H1 (cell line): ENCODE data around the gene RNF32. TPM values are rescaled to one million over a fixed set of nuclear protein-coding genes. Genes with fewer than 3 reads are reported as not detected.

ENCODE experiments used
- CTCF ChIA-PET: fragments of 300-600 bp; sonication (Branson Sonifier 250); formaldehyde crosslinking; loops from one replicate; lab custom pipeline; 2021; ENCODE audit not compliant: partially characterized antibody; lab: Charles Lee
- POLR2A ChIA-PET: fragments of 300-600 bp; sonication (Branson Sonifier 250); formaldehyde crosslinking; loops from one replicate; lab custom pipeline; 2021; ENCODE audit warnings: inconsistent platforms; ENCODE audit not compliant: partially characterized antibody; lab: Charles Lee
- DNase-seq, 2 experiments: peaks; one replicate each; pipeline versions ENCODE4 v3.0.0 to v3.0.0-alpha.2; 2010 to 2022; ENCODE audit warnings: low spot score in 2 of 2, low read depth in 1 of 2, mixed read lengths in 1 of 2
- FAIRE-seq: peaks from 2 replicates; lab custom pipeline; 2011; peaks lifted over from hg19 to GRCh38; lab: Jason Lieb, UNC
- H2AFZ ChIP-seq: 2 replicates; pipeline ENCODE4 v1.8.1; 2012; ENCODE audit warnings: low read length, inconsistent platforms
- H2AK5ac ChIP-seq: 2 replicates; pipeline ENCODE4 v1.6.1; 2013; ENCODE audit warnings: low read depth, low read length
- H2BK120ac ChIP-seq: replicated peaks from 2 replicates; pipeline ENCODE3; 2013; ENCODE audit warnings: low read depth, low read length, inconsistent platforms
- H2BK12ac ChIP-seq: 2 replicates; pipeline ENCODE4 v1.6.1; 2013; ENCODE audit warnings: low read depth, low read length
- H2BK15ac ChIP-seq: 2 replicates; pipeline ENCODE4 v1.6.1; 2013; ENCODE audit warnings: low read length
- H2BK20ac ChIP-seq: 2 replicates; pipeline ENCODE4 v1.6.1; 2013; ENCODE audit warnings: low read length
- H2BK5ac ChIP-seq: 2 replicates; pipeline ENCODE4 v1.6.1; 2013; ENCODE audit warnings: low read depth, low read length
- H3K14ac ChIP-seq: 2 replicates; pipeline ENCODE4 v1.6.1; 2013; ENCODE audit warnings: inconsistent platforms; ENCODE audit not compliant: insufficient read length
- H3K18ac ChIP-seq: 2 replicates; pipeline ENCODE4 v1.6.1; 2013; ENCODE audit warnings: low read length; ENCODE audit errors: extremely low read depth
- H3K23ac ChIP-seq: 2 replicates; pipeline ENCODE4 v1.6.1; 2013; ENCODE audit warnings: inconsistent platforms; ENCODE audit not compliant: insufficient read length
- H3K23me2 ChIP-seq: 2 replicates; pipeline ENCODE4 v1.6.1; 2013; ENCODE audit warnings: low read depth, low read length
- H3K27ac ChIP-seq: 2 replicates; pipeline ENCODE4 v1.6.1; 2011; ENCODE audit warnings: low read depth, low read length, inconsistent platforms
- H3K27me3 ChIP-seq, 4 experiments: replicated peaks in 1 of 4; 1 replicate in 1 of 4; 2 replicates in 3 of 4; pipeline versions ENCODE4 v1.6.1 to v1.8.1; 2011 to 2013; ENCODE audit warnings: low read length in 3 of 4, mild to moderate bottlenecking in 3 of 4, inconsistent platforms in 2 of 4, mixed read lengths in 2 of 4, moderate library complexity in 1 of 4; ENCODE audit not compliant: control insufficient read depth in 3 of 4, insufficient read depth in 3 of 4; ENCODE audit errors: extremely low read depth in 1 of 4
- H3K36me3 ChIP-seq, 4 experiments: 2 replicates each; pipeline versions ENCODE4 v1.6.1 to v1.8.1; 2011 to 2013; ENCODE audit warnings: mild to moderate bottlenecking in 4 of 4, low read length in 3 of 4, moderate library complexity in 2 of 4, control low read depth in 1 of 4, inconsistent platforms in 1 of 4; ENCODE audit not compliant: insufficient read depth in 4 of 4, control insufficient read depth in 2 of 4
- H3K4ac ChIP-seq: replicated peaks from 2 replicates; pipeline ENCODE3; 2013; ENCODE audit warnings: low read length, low read depth, mixed read lengths, inconsistent platforms; ENCODE audit not compliant: insufficient read length
- H3K4me1 ChIP-seq, 4 experiments: replicated peaks in 1 of 4; 1 replicate in 1 of 4; 2 replicates in 3 of 4; pipeline versions ENCODE4 v1.6.1 to v1.8.1; 2011 to 2013; ENCODE audit warnings: low read length in 3 of 4, inconsistent platforms in 2 of 4, mixed read lengths in 1 of 4; ENCODE audit not compliant: insufficient read depth in 4 of 4, control insufficient read depth in 3 of 4
- H3K4me2 ChIP-seq, 2 experiments: 2 replicates each; pipeline versions ENCODE4 v1.6.1 to v1.8.1; 2011 to 2013; ENCODE audit warnings: low read depth in 2 of 2, low read length in 2 of 2, control low read depth in 1 of 2, inconsistent platforms in 1 of 2, mild to moderate bottlenecking in 1 of 2; ENCODE audit not compliant: insufficient read depth in 1 of 2
- H3K4me3 ChIP-seq, 4 experiments: fragments of 200-600, 300-600 bp in 1 of 4; sonication (generic), shearing (Covaris generic), sonication (Bioruptor Twin) in 1 of 4; 2 replicates each; pipeline versions ENCODE4 v1.5.1 to v1.8.1; 2011 to 2016; ENCODE audit warnings: low read length in 4 of 4, low read depth in 3 of 4, control low read depth in 2 of 4, inconsistent platforms in 2 of 4, mild to moderate bottlenecking in 2 of 4, mixed read lengths in 1 of 4, moderate library complexity in 1 of 4; ENCODE audit not compliant: insufficient read depth in 2 of 4; ENCODE audit errors: extremely low read depth in 1 of 4
- H3K56ac ChIP-seq: replicated peaks from 2 replicates; pipeline ENCODE3; 2013; ENCODE audit warnings: low read depth, mild to moderate bottlenecking, mixed read lengths, low read length, inconsistent platforms; ENCODE audit not compliant: insufficient read length
- H3K79me1 ChIP-seq: 2 replicates; pipeline ENCODE4 v1.6.1; 2013; ENCODE audit warnings: low read depth, low read length, control low read depth
- H3K79me2 ChIP-seq, 2 experiments: 2 replicates each; pipeline versions ENCODE4 v1.6.1 to v1.8.1; 2012 to 2013; ENCODE audit warnings: low read length in 2 of 2, mild to moderate bottlenecking in 2 of 2, inconsistent platforms in 1 of 2; ENCODE audit not compliant: insufficient read depth in 2 of 2, control insufficient read depth in 1 of 2
- H3K9ac ChIP-seq, 4 experiments: replicated peaks in 1 of 4; 1 replicate in 1 of 4; 2 replicates in 3 of 4; pipeline versions ENCODE4 v1.6.1 to v1.8.1; 2011 to 2013; ENCODE audit warnings: low read depth in 3 of 4, low read length in 3 of 4, control low read depth in 2 of 4, mild to moderate bottlenecking in 2 of 4, moderate library complexity in 2 of 4, inconsistent platforms in 1 of 4; ENCODE audit errors: extremely low read depth in 1 of 4
- H3K9me3 ChIP-seq, 2 experiments: 2 replicates each; pipeline versions ENCODE4 v1.6.1 to v1.8.1; 2012 to 2013; ENCODE audit warnings: mild to moderate bottlenecking in 2 of 2, moderate library complexity in 2 of 2, control low read depth in 1 of 2, inconsistent platforms in 1 of 2, low read depth in 1 of 2, low read length in 1 of 2, mixed read lengths in 1 of 2; ENCODE audit not compliant: insufficient read depth in 2 of 2
- H4K20me1 ChIP-seq, 2 experiments: replicated peaks in 1 of 2; 2 replicates each; pipeline versions ENCODE3 to v1.8.1; 2011 to 2013; ENCODE audit warnings: inconsistent platforms in 2 of 2, low read length in 2 of 2, mild to moderate bottlenecking in 1 of 2; ENCODE audit not compliant: insufficient read depth in 2 of 2, control insufficient read depth in 1 of 2
- H4K5ac ChIP-seq: 2 replicates; pipeline ENCODE4 v1.6.1; 2013; ENCODE audit warnings: low read length, low read depth, mixed read lengths, inconsistent platforms; ENCODE audit not compliant: insufficient read length
- H4K8ac ChIP-seq: 2 replicates; pipeline ENCODE4 v1.8.0; 2013; ENCODE audit warnings: mild to moderate bottlenecking, moderate library complexity, low read length, inconsistent platforms; ENCODE audit not compliant: insufficient read depth; ENCODE audit errors: extremely low read depth
- H4K91ac ChIP-seq: replicated peaks from 2 replicates; pipeline ENCODE3; 2013; ENCODE audit warnings: low read length, mixed read lengths, inconsistent platforms; ENCODE audit not compliant: insufficient read length
- CBX8 ChIP-seq: fragments of 300-800, 300-1000 bp; sonication (generic); IDR thresholded peaks from 2 replicates; pipeline ENCODE4 v1.7.1; 2016; ENCODE audit warnings: low read depth, low read length, borderline replicate concordance
- TEAD4 ChIP-seq: IDR thresholded peaks from 2 replicates; pipeline ENCODE4 v1.6.1; 2012; ENCODE audit warnings: low read depth, low read length, inconsistent platforms, mixed read lengths
- polyA plus RNA-seq, 7 experiments: library from polyadenylated mRNA; depleted of rRNA in 3 of 7; stranded (reverse) in 5 of 7; unstranded in 2 of 7; fragments of >200 nt in 5 of 7; fragments of 200-250 nt in 2 of 7; gene quantifications; 1 replicate in 5 of 7; 2 replicates in 1 of 7; 4 replicates in 1 of 7; pipeline versions ENCODE4 v1.2.1 to v1.2.3, GENCODE V29; 2011 to 2013; ENCODE audit warnings: missing spikeins in 2 of 7, mixed read lengths in 2 of 7
- total RNA-seq: library from RNA; stranded (reverse); fragmentation: NEBNext Ultra II Directional; extraction: Animal tissue kit (Norgen Biotek cat#: 25700); gene quantifications from 2 replicates; pipeline ENCODE4 v1.2.1, GENCODE V29; 2021

The RNF32 gene
- total and polyA plus RNA-seq, 2 of the 8 experiments (the other 6 are each of a cell fraction or from before 2014, with no cell fraction given), result 0.48 to 1.2 TPM

GRCh38 chr7:156725936-156726335 is 85.4 kb downstream of the RNF32 start:
- H3K23me2 ChIP-seq, result no peaks in the 10 kb centered on the region
- H3K4me1 ChIP-seq, result no peaks in the 10 kb centered on the region
- CTCF ChIA-PET, result interaction anchor here (0.6 to 1.7 kb wide), 3 partner anchors 13 to 94 kb away, joined by 3 read pairs; no protein-coding TSS in a partner anchor
- H4K8ac ChIP-seq, result no peak overlapping the region
- H3K4ac ChIP-seq, result no peak overlapping the region
- no peak overlapping the region for H3K18ac ChIP-seq
- no peak overlapping the region for H3K4me3 ChIP-seq
- H3K36me3 ChIP-seq, result peaks cover 0 to 6% (median 0%) of the 10 kb centered on the region in 4 experiments; a peak in 1 of 8 replicates
- no peak overlapping the region for H3K27ac ChIP-seq
- no peak overlapping the region for H4K5ac ChIP-seq
- DNase-seq, result no peak
- no peak overlapping the region for H2BK12ac ChIP-seq
- H3K27me3 ChIP-seq, result no peaks in the 10 kb centered on the region
- H2BK15ac ChIP-seq, result no peak overlapping the region
- no peaks in the 10 kb centered on the region for H3K9me3 ChIP-seq
- POLR2A ChIA-PET, result no interaction called here
- no peak overlapping the region for H4K91ac ChIP-seq
- no peak overlapping the region for H3K23ac ChIP-seq
- no peaks in the 10 kb centered on the region for H4K20me1 ChIP-seq
- H3K79me2 ChIP-seq, result no peaks in the 10 kb centered on the region
- no peak overlapping the region for H3K14ac ChIP-seq
- no peak for FAIRE-seq
- H2BK5ac ChIP-seq, result no peak overlapping the region
- no peak overlapping the region for H2AFZ ChIP-seq
- no peak overlapping the region for H3K9ac ChIP-seq
- no peak overlapping the region for H2BK20ac ChIP-seq
- H3K79me1 ChIP-seq, result no peaks in the 10 kb centered on the region
- TF ChIP-seq TEAD4 (no peak), CBX8 (no peak)
- no peak overlapping the region for H3K56ac ChIP-seq
- H2AK5ac ChIP-seq, result no peak overlapping the region
- no peak overlapping the region for H3K4me2 ChIP-seq
- H2BK120ac ChIP-seq, result no peak overlapping the region
